Ishikawa (cell line): ENCODE results near the gene THOP1.

Source experiments
- CEBPB ChIP-seq: IDR thresholded peaks from 2 replicates; pipeline ENCODE4 v1.6.1; 2012
- CREB1 ChIP-seq: IDR thresholded peaks from 2 replicates; pipeline ENCODE4 v1.6.1; 2012; ENCODE audit warnings: low read depth
- EGR1 ChIP-seq: IDR thresholded peaks from 2 replicates; pipeline ENCODE4 v1.6.1; 2012
- EP300 ChIP-seq: IDR thresholded peaks from 2 replicates; pipeline ENCODE4 v1.6.1; 2012; ENCODE audit warnings: borderline replicate concordance
- FOXM1 ChIP-seq: IDR thresholded peaks from 2 replicates; pipeline ENCODE4 v1.6.1; 2012; ENCODE audit warnings: low read depth, borderline replicate concordance
- MAX ChIP-seq: IDR thresholded peaks from 2 replicates; pipeline ENCODE4 v1.6.1; 2012
- NFIC ChIP-seq: IDR thresholded peaks from 2 replicates; pipeline ENCODE4 v1.6.1; 2012
- RAD21 ChIP-seq: IDR thresholded peaks from 2 replicates; pipeline ENCODE4 v1.6.1; 2012; ENCODE audit warnings: low read depth
- REST ChIP-seq: IDR thresholded peaks from 2 replicates; pipeline ENCODE4 v1.6.1; 2012; ENCODE audit warnings: low read depth, mild to moderate bottlenecking
- TAF1 ChIP-seq: IDR thresholded peaks from 2 replicates; pipeline ENCODE4 v1.6.1; 2012; ENCODE audit warnings: low read depth, mild to moderate bottlenecking
- TCF12 ChIP-seq: IDR thresholded peaks from 2 replicates; pipeline ENCODE4 v1.6.1; 2012; ENCODE audit warnings: low read depth
- TEAD4 ChIP-seq: IDR thresholded peaks from 2 replicates; pipeline ENCODE4 v1.6.1; 2012
- USF1 ChIP-seq: IDR thresholded peaks from 2 replicates; pipeline ENCODE4 v1.6.1; 2012
- YY1 ChIP-seq: IDR thresholded peaks from 2 replicates; pipeline ENCODE4 v1.6.1; 2012; ENCODE audit warnings: low read depth
- ZBTB7A ChIP-seq: IDR thresholded peaks from 2 replicates; pipeline ENCODE4 v1.6.1; 2012; ENCODE audit warnings: low read depth

The THOP1 gene

GRCh38 chr19:2827022-2827421, 41.7 kb downstream of the THOP1 start:
- TF ChIP-seq TCF12 (no peak), TAF1 (no peak), TEAD4 (no peak), EP300 (no peak)

- no peak for TF ChIP-seq EP300
- no peak for TF ChIP-seq NFIC
- no peak for TF ChIP-seq REST
- no peak for TF ChIP-seq EGR1
- no peak for TF ChIP-seq CREB1
- TF ChIP-seq MAX = no peak
- TF ChIP-seq YY1 = no peak
- TF ChIP-seq USF1 = no peak
- TF ChIP-seq TAF1 = no peak
- TF ChIP-seq TEAD4 = no peak
- TF ChIP-seq ZBTB7A = no peak
- TF ChIP-seq FOXM1 = no peak
- TF ChIP-seq CEBPB = no peak
- no peak for TF ChIP-seq RAD21
- no peak for TF ChIP-seq TCF12
These were observed 42.7 kb downstream of the THOP1 start for GRCh38 chr19:2827840-2828489.

GRCh38 chr19:2834294-2834871, 49.1 kb downstream of the THOP1 start:
- TF ChIP-seq CREB1 = no peak
- TF ChIP-seq USF1 = 0 out of 2 replicates have a peak, but pooled peaks have one; percentile 16
- TF ChIP-seq TCF12 = 0 out of 2 replicates have a peak, but pooled peaks have one; percentile 17

GRCh38 chr19:2837430-2837829, 52.1 kb downstream of the THOP1 start:
- no peak for TF ChIP-seq TAF1
- no peak for TF ChIP-seq CREB1
- no peak for TF ChIP-seq FOXM1
- TF ChIP-seq EP300 = no peak
- TF ChIP-seq RAD21 = no peak
- TF ChIP-seq YY1 = no peak

- TF ChIP-seq REST (no peak), TEAD4 (no peak), MAX (peak; percentile 68; the same call in 1 of the 2 replicates), RAD21 (no peak), TCF12 (no peak; the same call in 1 of the 2 replicates), EGR1 (no peak), CREB1 (peak; percentile 40; the same call in 1 of the 2 replicates), CEBPB (no peak), ZBTB7A (peak; percentile 88), NFIC (no peak), USF1 (no peak; the same call in 1 of the 2 replicates), TAF1 (peak; percentile 51), EP300 (no peak), FOXM1 (no peak), YY1 (no peak)
These were observed 55.8 kb downstream of the THOP1 start, which contains the start of gene ZNF555 for GRCh38 chr19:2840794-2841791. Gene ZNF555 (plus strand): TSS chr19:2841475. CDS start chr19:2841573, 98 bp downstream.
